HL-60 (cell line): ENCODE results near the gene OR2G6.
"Not testable (repeated sequence)": the region's sequence is repeated elsewhere in the genome, so short reads cannot be mapped to it uniquely, and the experiment has no call there.

Experiments used
- DNase-seq, 2 experiments: peaks; one replicate each; pipeline ENCODE4 v3.0.0-alpha.2; 2010 to 2020; ENCODE audit warnings: low read depth in 1 of 2, low spot score in 1 of 2
- H3K27ac ChIP-seq: fragments of 250-450 bp; sonication (Bioruptor Pico); replicated peaks from 2 replicates; pipeline ENCODE4 v1.5.1; 2020; ENCODE audit warnings: mild to moderate bottlenecking, moderate library complexity
- H3K27me3 ChIP-seq: fragments of 250-450 bp; sonication (Bioruptor Pico); 2 replicates; pipeline ENCODE4 v1.5.1; 2021; ENCODE audit warnings: mild to moderate bottlenecking, moderate library complexity; ENCODE audit not compliant: insufficient read depth, poor library complexity, severe bottlenecking
- H3K4me3 ChIP-seq: replicated peaks from 2 replicates; pipeline ENCODE4 v1.5.1; 2011; ENCODE audit warnings: mild to moderate bottlenecking, control low read depth, low read length; ENCODE audit not compliant: insufficient read depth
- CTCF ChIP-seq: IDR thresholded peaks from one replicate; pipeline ENCODE4 v1.5.1; 2011; ENCODE audit warnings: low read length, control low read depth, inconsistent platforms; ENCODE audit not compliant: insufficient read depth
- GABPA ChIP-seq: IDR thresholded peaks from 2 replicates; pipeline ENCODE4 v1.6.1; 2012; ENCODE audit warnings: low read depth
- POLR2AphosphoS5 ChIP-seq: IDR thresholded peaks from 2 replicates; pipeline ENCODE4 v1.6.1; 2012; ENCODE audit warnings: low read depth
- SPI1 ChIP-seq: IDR thresholded peaks from 2 replicates; pipeline ENCODE4 v1.6.1; 2012; ENCODE audit warnings: low read depth, mild to moderate bottlenecking, borderline replicate concordance
- TF ChIP-seq, protein P1 (sequence below): IDR thresholded peaks from 2 replicates; pipeline ENCODE4 v1.6.1; 2012; ENCODE audit warnings: low read depth; ENCODE audit not compliant: insufficient replicate concordance

OR2G6 gene

GRCh38 chr1:248521856-248522255 is 14.0 kb downstream of the OR2G6 start:
- Histone ChIP-seq H3K27me3 (no peaks in the 10 kb centered on the region), H3K27ac (no peak overlapping the region), H3K4me3 (no peak overlapping the region)
- TF ChIP-seq GABPA (no peak), SPI1 (no peak), POLR2AphosphoS5 (no peak), CTCF (no peak)
- TF ChIP-seq, protein P1, sequence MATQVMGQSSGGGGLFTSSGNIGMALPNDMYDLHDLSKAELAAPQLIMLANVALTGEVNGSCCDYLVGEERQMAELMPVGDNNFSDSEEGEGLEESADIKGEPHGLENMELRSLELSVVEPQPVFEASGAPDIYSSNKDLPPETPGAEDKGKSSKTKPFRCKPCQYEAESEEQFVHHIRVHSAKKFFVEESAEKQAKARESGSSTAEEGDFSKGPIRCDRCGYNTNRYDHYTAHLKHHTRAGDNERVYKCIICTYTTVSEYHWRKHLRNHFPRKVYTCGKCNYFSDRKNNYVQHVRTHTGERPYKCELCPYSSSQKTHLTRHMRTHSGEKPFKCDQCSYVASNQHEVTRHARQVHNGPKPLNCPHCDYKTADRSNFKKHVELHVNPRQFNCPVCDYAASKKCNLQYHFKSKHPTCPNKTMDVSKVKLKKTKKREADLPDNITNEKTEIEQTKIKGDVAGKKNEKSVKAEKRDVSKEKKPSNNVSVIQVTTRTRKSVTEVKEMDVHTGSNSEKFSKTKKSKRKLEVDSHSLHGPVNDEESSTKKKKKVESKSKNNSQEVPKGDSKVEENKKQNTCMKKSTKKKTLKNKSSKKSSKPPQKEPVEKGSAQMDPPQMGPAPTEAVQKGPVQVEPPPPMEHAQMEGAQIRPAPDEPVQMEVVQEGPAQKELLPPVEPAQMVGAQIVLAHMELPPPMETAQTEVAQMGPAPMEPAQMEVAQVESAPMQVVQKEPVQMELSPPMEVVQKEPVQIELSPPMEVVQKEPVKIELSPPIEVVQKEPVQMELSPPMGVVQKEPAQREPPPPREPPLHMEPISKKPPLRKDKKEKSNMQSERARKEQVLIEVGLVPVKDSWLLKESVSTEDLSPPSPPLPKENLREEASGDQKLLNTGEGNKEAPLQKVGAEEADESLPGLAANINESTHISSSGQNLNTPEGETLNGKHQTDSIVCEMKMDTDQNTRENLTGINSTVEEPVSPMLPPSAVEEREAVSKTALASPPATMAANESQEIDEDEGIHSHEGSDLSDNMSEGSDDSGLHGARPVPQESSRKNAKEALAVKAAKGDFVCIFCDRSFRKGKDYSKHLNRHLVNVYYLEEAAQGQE = no peak
- no peak for DNase-seq

DNA sequence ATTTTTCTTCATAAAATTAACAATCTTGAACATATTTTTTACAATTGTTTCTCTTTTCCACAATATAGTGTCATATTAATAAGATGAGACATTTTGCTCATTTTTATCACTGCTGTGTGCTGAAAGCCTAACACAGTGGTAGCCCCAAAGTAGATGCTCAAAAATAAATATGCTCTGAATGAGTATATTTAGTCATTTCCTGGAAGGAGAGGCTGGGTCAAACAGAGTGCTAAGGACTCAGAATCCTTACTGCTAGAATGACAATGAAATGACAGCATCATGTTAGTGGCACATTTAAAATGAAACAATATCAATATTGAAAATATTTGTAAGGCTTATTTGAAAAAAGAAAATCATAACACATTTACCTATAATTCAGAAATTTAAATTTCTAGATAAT is 29.6 kb downstream of the OR2G6 start:
- DNase-seq, H3K4me3 ChIP-seq, H3K27ac ChIP-seq, H3K27me3 ChIP-seq: not testable (repeated sequence)

DNA sequence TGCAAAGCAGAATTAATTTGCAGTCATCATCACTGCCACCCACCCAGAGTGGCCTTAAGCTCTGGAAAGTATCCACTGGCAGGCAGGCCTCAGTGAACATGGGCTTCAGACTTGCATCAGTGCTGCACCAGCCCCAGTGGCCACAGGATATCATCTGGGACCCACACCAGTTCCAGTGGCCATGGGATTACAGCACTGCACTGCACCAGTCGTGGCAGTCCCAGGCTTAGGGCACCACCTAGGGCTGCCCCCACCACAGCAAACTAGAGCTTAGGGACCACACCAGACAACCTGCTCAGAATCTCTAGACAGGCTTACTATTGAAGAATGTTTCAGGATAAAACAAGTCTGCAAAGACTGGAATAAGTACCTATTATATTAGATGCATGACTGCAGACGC is 39.5 kb downstream of the OR2G6 start:
- H3K4me3 ChIP-seq, H3K27me3 ChIP-seq, DNase-seq, H3K27ac ChIP-seq: not testable (repeated sequence)

- not testable (repeated sequence) for H3K4me3 ChIP-seq, DNase-seq, H3K27ac ChIP-seq, H3K27me3 ChIP-seq
Observed at GRCh38 chr1:248551027-248551426, 43.2 kb downstream of the OR2G6 start.

DNA sequence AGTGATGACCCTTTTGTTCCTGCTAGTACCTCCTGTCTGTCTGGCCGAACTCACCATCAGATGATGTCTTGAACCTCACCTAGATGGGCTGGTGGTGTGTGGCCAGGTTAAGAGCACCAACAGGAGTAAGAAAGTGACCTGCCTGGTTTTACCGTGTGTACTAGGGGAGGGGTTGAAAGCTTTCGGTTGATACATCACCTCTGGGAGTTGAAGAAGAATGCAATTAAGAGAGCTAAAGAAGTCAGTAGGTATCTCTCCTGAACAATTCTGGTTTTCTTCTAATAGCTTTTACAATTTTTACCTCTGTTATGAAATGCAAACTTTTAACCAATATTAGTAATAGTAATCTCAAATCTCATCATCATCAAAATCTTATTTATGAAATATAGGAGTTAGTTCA is 54.8 kb downstream of the OR2G6 start, which contains the start of gene OR2T29:
OR2T29 (minus strand) TSS at position 101 of the 400 bp plus-strand sequence. CDS start 3,281 bp downstream, outside the sequence.
- H3K4me3 ChIP-seq, DNase-seq, H3K27me3 ChIP-seq, H3K27ac ChIP-seq: not testable (repeated sequence)

DNA sequence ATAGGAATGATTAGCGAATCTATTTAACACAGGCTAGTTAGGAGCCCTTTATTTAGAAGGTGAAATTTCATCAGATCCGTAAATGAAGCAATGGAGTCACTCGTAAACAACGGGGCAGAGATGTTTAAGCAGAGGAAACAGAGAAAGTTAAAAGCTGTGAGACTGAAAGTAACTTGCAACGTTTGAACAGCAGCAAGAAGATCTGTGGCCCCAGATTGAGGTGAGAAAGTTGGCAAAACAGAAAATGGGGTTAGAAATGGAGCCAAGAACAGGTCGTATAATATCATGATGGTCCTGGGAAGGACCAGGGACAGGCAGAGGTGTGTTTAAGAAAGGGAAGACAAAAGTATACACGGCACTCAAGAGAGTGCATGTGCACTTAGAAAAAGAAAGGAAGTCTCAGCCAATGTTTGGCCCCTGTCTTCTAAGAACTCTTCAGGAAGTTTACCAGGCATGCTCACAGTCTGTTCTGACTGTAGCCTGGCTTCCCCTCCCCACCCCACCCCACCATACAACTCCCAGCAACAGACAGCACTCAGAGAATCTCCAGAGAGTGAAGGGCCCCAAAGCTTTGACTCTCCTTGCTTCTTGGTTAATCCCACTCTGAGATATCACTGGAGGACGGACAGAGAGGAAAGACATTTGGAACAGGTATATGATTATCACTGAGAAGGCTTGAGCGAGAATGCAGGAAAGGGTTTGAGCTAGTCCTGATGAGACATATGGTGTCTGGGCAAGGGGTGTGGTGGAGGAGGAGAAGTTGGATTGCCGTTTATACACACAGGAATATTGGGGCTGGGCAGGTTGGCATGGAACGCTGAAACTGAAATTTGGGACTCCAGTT is 57.9 kb downstream of the OR2G6 start:
- H3K27me3 ChIP-seq, H3K27ac ChIP-seq, DNase-seq, H3K4me3 ChIP-seq: not testable (repeated sequence)

DNA sequence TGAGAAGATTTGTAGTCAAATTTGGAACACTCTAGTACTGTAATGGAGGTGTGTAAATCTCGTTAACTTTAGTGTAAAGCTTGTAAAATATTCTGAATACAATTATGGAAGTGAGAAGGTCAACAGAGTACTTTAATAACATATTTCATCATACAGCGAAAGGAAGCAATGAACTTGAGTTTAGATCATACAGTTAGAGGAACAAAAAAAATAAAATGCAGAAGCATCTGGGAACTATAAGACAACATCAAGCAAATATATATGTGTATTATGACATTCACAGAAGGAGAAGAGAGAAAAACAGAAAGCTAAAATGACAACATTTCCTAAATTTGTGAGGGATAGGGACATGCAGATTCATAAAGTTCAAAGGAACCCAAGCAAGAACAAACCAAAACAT is 61.2 kb downstream of the OR2G6 start:
- not testable (repeated sequence) for H3K27ac ChIP-seq, H3K4me3 ChIP-seq, H3K27me3 ChIP-seq, DNase-seq

DNA sequence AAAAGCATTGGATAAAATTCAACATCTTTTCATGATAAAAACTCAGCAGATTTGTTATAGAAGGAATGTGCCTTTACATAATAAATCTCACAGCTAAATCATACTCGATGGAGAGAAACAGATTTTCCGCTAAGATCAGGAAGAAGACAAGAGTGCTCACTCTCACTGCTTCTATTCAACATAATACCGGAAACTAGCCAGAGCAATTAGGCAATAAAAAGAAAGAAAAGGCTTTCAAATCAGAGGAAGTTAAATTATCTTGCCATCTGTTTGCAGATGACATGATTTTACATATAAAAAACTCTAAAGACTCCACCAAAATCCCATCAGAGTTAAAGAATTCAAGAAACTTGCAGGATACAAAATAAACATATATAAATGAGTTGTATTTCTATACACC is 62.9 kb downstream of the OR2G6 start:
- not testable (repeated sequence) for DNase-seq, H3K27me3 ChIP-seq, H3K4me3 ChIP-seq, H3K27ac ChIP-seq

DNA sequence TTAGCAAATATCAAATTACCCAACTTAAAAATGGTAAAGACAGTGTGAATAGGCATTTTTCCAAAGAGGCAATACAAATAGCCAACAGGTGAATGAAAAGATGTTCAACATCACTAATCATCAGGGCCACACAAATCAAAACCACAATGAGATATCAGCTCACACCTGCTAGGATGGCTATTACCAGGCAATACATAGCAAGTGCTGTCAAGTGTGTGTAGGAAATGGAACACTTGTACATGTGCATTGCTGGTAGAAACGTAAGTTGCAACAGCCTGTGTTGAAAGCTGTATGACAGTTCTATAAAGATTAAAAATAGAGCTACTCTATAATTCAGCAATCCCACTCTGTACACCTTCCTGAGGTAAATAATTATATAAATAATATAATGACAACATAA is 64.2 kb downstream of the OR2G6 start:
- not testable (repeated sequence) for H3K27me3 ChIP-seq, H3K27ac ChIP-seq, H3K4me3 ChIP-seq, DNase-seq

GRCh38 chr1:248573856-248574255 is 66.0 kb downstream of the OR2G6 start:
- not testable (repeated sequence) for DNase-seq

GRCh38 chr1:248574657-248575056 is 66.8 kb downstream of the OR2G6 start, which contains the start of gene OR2T34:
TSS of gene OR2T34 (minus strand) at chr1:248574757. CDS start at chr1:248574757, 0 bp downstream.
- not testable (repeated sequence) for H3K27me3 ChIP-seq, DNase-seq, H3K27ac ChIP-seq, H3K4me3 ChIP-seq

More at GRCh38 chr1:248573856-248574255, 66.0 kb downstream of the OR2G6 start:
- H3K4me3 ChIP-seq, H3K27me3 ChIP-seq, H3K27ac ChIP-seq: not testable (repeated sequence)
